H1 (cell line): ENCODE results near the gene NDEL1. TPM values are rescaled to one million over a fixed set of nuclear protein-coding genes. Genes with fewer than 3 reads are reported as not detected.
A peak's percentile ranks its signal among the peaks of the same experiment; 100 is the strongest.

ENCODE experiments used
- CTCF ChIA-PET: fragments of 300-600 bp; sonication (Branson Sonifier 250); formaldehyde crosslinking; loops from one replicate; lab custom pipeline; 2021; ENCODE audit not compliant: partially characterized antibody; lab: Charles Lee
- POLR2A ChIA-PET: fragments of 300-600 bp; sonication (Branson Sonifier 250); formaldehyde crosslinking; loops from one replicate; lab custom pipeline; 2021; ENCODE audit warnings: inconsistent platforms; ENCODE audit not compliant: partially characterized antibody; lab: Charles Lee
- DNase-seq, 2 experiments: peaks; one replicate each; pipeline versions ENCODE4 v3.0.0 to v3.0.0-alpha.2; 2010 to 2022; ENCODE audit warnings: low spot score in 2 of 2, low read depth in 1 of 2, mixed read lengths in 1 of 2
- FAIRE-seq: peaks from 2 replicates; lab custom pipeline; 2011; peaks lifted over from hg19 to GRCh38; lab: Jason Lieb, UNC
- H2AFZ ChIP-seq: 2 replicates; pipeline ENCODE4 v1.8.1; 2012; ENCODE audit warnings: low read length, inconsistent platforms
- H2AK5ac ChIP-seq: 2 replicates; pipeline ENCODE4 v1.6.1; 2013; ENCODE audit warnings: low read depth, low read length
- H2BK120ac ChIP-seq: replicated peaks from 2 replicates; pipeline ENCODE3; 2013; ENCODE audit warnings: low read depth, low read length, inconsistent platforms
- H2BK12ac ChIP-seq: 2 replicates; pipeline ENCODE4 v1.6.1; 2013; ENCODE audit warnings: low read depth, low read length
- H2BK15ac ChIP-seq: 2 replicates; pipeline ENCODE4 v1.6.1; 2013; ENCODE audit warnings: low read length
- H2BK20ac ChIP-seq: 2 replicates; pipeline ENCODE4 v1.6.1; 2013; ENCODE audit warnings: low read length
- H2BK5ac ChIP-seq: 2 replicates; pipeline ENCODE4 v1.6.1; 2013; ENCODE audit warnings: low read depth, low read length
- H3K14ac ChIP-seq: 2 replicates; pipeline ENCODE4 v1.6.1; 2013; ENCODE audit warnings: inconsistent platforms; ENCODE audit not compliant: insufficient read length
- H3K18ac ChIP-seq: 2 replicates; pipeline ENCODE4 v1.6.1; 2013; ENCODE audit warnings: low read length; ENCODE audit errors: extremely low read depth
- H3K23ac ChIP-seq: 2 replicates; pipeline ENCODE4 v1.6.1; 2013; ENCODE audit warnings: inconsistent platforms; ENCODE audit not compliant: insufficient read length
- H3K23me2 ChIP-seq: 2 replicates; pipeline ENCODE4 v1.6.1; 2013; ENCODE audit warnings: low read depth, low read length
- H3K27ac ChIP-seq: 2 replicates; pipeline ENCODE4 v1.6.1; 2011; ENCODE audit warnings: low read depth, low read length, inconsistent platforms
- H3K27me3 ChIP-seq, 4 experiments: replicated peaks in 1 of 4; 1 replicate in 1 of 4; 2 replicates in 3 of 4; pipeline versions ENCODE4 v1.6.1 to v1.8.1; 2011 to 2013; ENCODE audit warnings: low read length in 3 of 4, mild to moderate bottlenecking in 3 of 4, inconsistent platforms in 2 of 4, mixed read lengths in 2 of 4, moderate library complexity in 1 of 4; ENCODE audit not compliant: control insufficient read depth in 3 of 4, insufficient read depth in 3 of 4; ENCODE audit errors: extremely low read depth in 1 of 4
- H3K36me3 ChIP-seq, 4 experiments: 2 replicates each; pipeline versions ENCODE4 v1.6.1 to v1.8.1; 2011 to 2013; ENCODE audit warnings: mild to moderate bottlenecking in 4 of 4, low read length in 3 of 4, moderate library complexity in 2 of 4, control low read depth in 1 of 4, inconsistent platforms in 1 of 4; ENCODE audit not compliant: insufficient read depth in 4 of 4, control insufficient read depth in 2 of 4
- H3K4ac ChIP-seq: replicated peaks from 2 replicates; pipeline ENCODE3; 2013; ENCODE audit warnings: low read length, low read depth, mixed read lengths, inconsistent platforms; ENCODE audit not compliant: insufficient read length
- H3K4me1 ChIP-seq, 4 experiments: replicated peaks in 1 of 4; 1 replicate in 1 of 4; 2 replicates in 3 of 4; pipeline versions ENCODE4 v1.6.1 to v1.8.1; 2011 to 2013; ENCODE audit warnings: low read length in 3 of 4, inconsistent platforms in 2 of 4, mixed read lengths in 1 of 4; ENCODE audit not compliant: insufficient read depth in 4 of 4, control insufficient read depth in 3 of 4
- H3K4me2 ChIP-seq, 2 experiments: 2 replicates each; pipeline versions ENCODE4 v1.6.1 to v1.8.1; 2011 to 2013; ENCODE audit warnings: low read depth in 2 of 2, low read length in 2 of 2, control low read depth in 1 of 2, inconsistent platforms in 1 of 2, mild to moderate bottlenecking in 1 of 2; ENCODE audit not compliant: insufficient read depth in 1 of 2
- H3K4me3 ChIP-seq, 4 experiments: fragments of 200-600, 300-600 bp in 1 of 4; sonication (generic), shearing (Covaris generic), sonication (Bioruptor Twin) in 1 of 4; 2 replicates each; pipeline versions ENCODE4 v1.5.1 to v1.8.1; 2011 to 2016; ENCODE audit warnings: low read length in 4 of 4, low read depth in 3 of 4, control low read depth in 2 of 4, inconsistent platforms in 2 of 4, mild to moderate bottlenecking in 2 of 4, mixed read lengths in 1 of 4, moderate library complexity in 1 of 4; ENCODE audit not compliant: insufficient read depth in 2 of 4; ENCODE audit errors: extremely low read depth in 1 of 4
- H3K56ac ChIP-seq: replicated peaks from 2 replicates; pipeline ENCODE3; 2013; ENCODE audit warnings: low read depth, mild to moderate bottlenecking, mixed read lengths, low read length, inconsistent platforms; ENCODE audit not compliant: insufficient read length
- H3K79me1 ChIP-seq: 2 replicates; pipeline ENCODE4 v1.6.1; 2013; ENCODE audit warnings: low read depth, low read length, control low read depth
- H3K79me2 ChIP-seq, 2 experiments: 2 replicates each; pipeline versions ENCODE4 v1.6.1 to v1.8.1; 2012 to 2013; ENCODE audit warnings: low read length in 2 of 2, mild to moderate bottlenecking in 2 of 2, inconsistent platforms in 1 of 2; ENCODE audit not compliant: insufficient read depth in 2 of 2, control insufficient read depth in 1 of 2
- H3K9ac ChIP-seq, 4 experiments: replicated peaks in 1 of 4; 1 replicate in 1 of 4; 2 replicates in 3 of 4; pipeline versions ENCODE4 v1.6.1 to v1.8.1; 2011 to 2013; ENCODE audit warnings: low read depth in 3 of 4, low read length in 3 of 4, control low read depth in 2 of 4, mild to moderate bottlenecking in 2 of 4, moderate library complexity in 2 of 4, inconsistent platforms in 1 of 4; ENCODE audit errors: extremely low read depth in 1 of 4
- H3K9me3 ChIP-seq, 2 experiments: 2 replicates each; pipeline versions ENCODE4 v1.6.1 to v1.8.1; 2012 to 2013; ENCODE audit warnings: mild to moderate bottlenecking in 2 of 2, moderate library complexity in 2 of 2, control low read depth in 1 of 2, inconsistent platforms in 1 of 2, low read depth in 1 of 2, low read length in 1 of 2, mixed read lengths in 1 of 2; ENCODE audit not compliant: insufficient read depth in 2 of 2
- H4K20me1 ChIP-seq, 2 experiments: replicated peaks in 1 of 2; 2 replicates each; pipeline versions ENCODE3 to v1.8.1; 2011 to 2013; ENCODE audit warnings: inconsistent platforms in 2 of 2, low read length in 2 of 2, mild to moderate bottlenecking in 1 of 2; ENCODE audit not compliant: insufficient read depth in 2 of 2, control insufficient read depth in 1 of 2
- H4K5ac ChIP-seq: 2 replicates; pipeline ENCODE4 v1.6.1; 2013; ENCODE audit warnings: low read length, low read depth, mixed read lengths, inconsistent platforms; ENCODE audit not compliant: insufficient read length
- H4K8ac ChIP-seq: 2 replicates; pipeline ENCODE4 v1.8.0; 2013; ENCODE audit warnings: mild to moderate bottlenecking, moderate library complexity, low read length, inconsistent platforms; ENCODE audit not compliant: insufficient read depth; ENCODE audit errors: extremely low read depth
- H4K91ac ChIP-seq: replicated peaks from 2 replicates; pipeline ENCODE3; 2013; ENCODE audit warnings: low read length, mixed read lengths, inconsistent platforms; ENCODE audit not compliant: insufficient read length
- BRCA1 ChIP-seq: IDR thresholded peaks from 2 replicates; pipeline ENCODE4 v1.6.1; 2012; ENCODE audit warnings: low read depth, low read length, improper control_type of control experiment
- CBX5 ChIP-seq: fragments of 300-800, 300-1000 bp; sonication (generic); IDR thresholded peaks from 2 replicates; pipeline ENCODE4 v1.7.1; 2016; ENCODE audit warnings: antibody characterized with exemption, low read length, low read depth
- FOSL1 ChIP-seq: IDR thresholded peaks from 2 replicates; pipeline ENCODE4 v1.6.1; 2011; ENCODE audit warnings: mild to moderate bottlenecking, low read depth, low read length, moderate library complexity; ENCODE audit not compliant: insufficient read depth
- JUND ChIP-seq: IDR thresholded peaks from 2 replicates; pipeline ENCODE4 v1.6.1; 2011; ENCODE audit warnings: mild to moderate bottlenecking, improper control_type of control experiment, low read length
- KDM1A ChIP-seq: fragments of 200-600, 300-600 bp; sonication (generic); IDR thresholded peaks from 2 replicates; pipeline ENCODE4 v1.7.1; 2016; ENCODE audit warnings: mild to moderate bottlenecking, low read length, borderline replicate concordance
- MAX ChIP-seq: IDR thresholded peaks from 2 replicates; pipeline ENCODE4 v1.6.1; 2012; ENCODE audit warnings: inconsistent platforms
- RAD21 ChIP-seq, 2 experiments: IDR thresholded peaks in 1 of 2; conservative IDR thresholded peaks in 1 of 2; 2 replicates each; pipeline ENCODE4 v1.6.1; 2011; ENCODE audit warnings: low read depth in 2 of 2, low read length in 2 of 2, improper control_type of control experiment in 1 of 2, inconsistent platforms in 1 of 2, mild to moderate bottlenecking in 1 of 2, moderate library complexity in 1 of 2
- RBBP5 ChIP-seq: IDR thresholded peaks from 2 replicates; pipeline ENCODE4 v1.7.1; 2012; ENCODE audit warnings: low read depth, mild to moderate bottlenecking, inconsistent platforms, low read length, moderate library complexity, borderline replicate concordance
- RFX5 ChIP-seq: IDR thresholded peaks from 2 replicates; pipeline ENCODE4 v1.6.1; 2011; ENCODE audit warnings: low read depth, low read length, improper control_type of control experiment, borderline replicate concordance
- RXRA ChIP-seq: IDR thresholded peaks from 2 replicates; pipeline ENCODE4 v1.6.1; 2011; ENCODE audit warnings: low read depth, mild to moderate bottlenecking, low read length, moderate library complexity; ENCODE audit not compliant: insufficient read depth
- SIX5 ChIP-seq: IDR thresholded peaks from 2 replicates; pipeline ENCODE4 v1.6.1; 2011; ENCODE audit warnings: mild to moderate bottlenecking, low read depth, low read length
- YY1 ChIP-seq: IDR thresholded peaks from 2 replicates; pipeline ENCODE4 v1.6.1; 2011; ENCODE audit warnings: low read depth, mild to moderate bottlenecking, low read length
- WGBS, 2 experiments: shearing (Covaris generic) in 1 of 2; methylation state at CpG; one replicate each; pipeline versions ENCODE4 v1.1.6 to v1.1.7; 2013 to 2015; ENCODE audit warnings: low lambda C conversion rate in 2 of 2, mixed read lengths in 2 of 2, inconsistent platforms in 1 of 2, low coverage in 1 of 2, missing lambda C conversion rate in 1 of 2; ENCODE audit not compliant: insufficient replicate concordance in 2 of 2, insufficient coverage in 1 of 2, insufficient read length in 1 of 2; ENCODE audit errors: extremely low coverage in 1 of 2, missing lambda C conversion rate in 1 of 2; 5-methylcytosine and 5-hydroxymethylcytosine counted together
- polyA plus RNA-seq, 7 experiments: library from polyadenylated mRNA; depleted of rRNA in 3 of 7; stranded (reverse) in 5 of 7; unstranded in 2 of 7; fragments of >200 nt in 5 of 7; fragments of 200-250 nt in 2 of 7; gene quantifications; 1 replicate in 5 of 7; 2 replicates in 1 of 7; 4 replicates in 1 of 7; pipeline versions ENCODE4 v1.2.1 to v1.2.3, GENCODE V29; 2011 to 2013; ENCODE audit warnings: missing spikeins in 2 of 7, mixed read lengths in 2 of 7
- total RNA-seq: library from RNA; stranded (reverse); fragmentation: NEBNext Ultra II Directional; extraction: Animal tissue kit (Norgen Biotek cat#: 25700); gene quantifications from 2 replicates; pipeline ENCODE4 v1.2.1, GENCODE V29; 2021

Gene NDEL1
- total and polyA plus RNA-seq, 2 of the 8 experiments (the other 6 are each of a cell fraction or from before 2014, with no cell fraction given): 31.1 to 32.9 TPM

GRCh38 chr17:8436169-8436843 lies 622 bp downstream of the NDEL1 start:
- no peak overlapping the region; the same call in 1 of the 2 replicates for H3K18ac ChIP-seq
- H3K4me2 ChIP-seq: peak overlapping the region; percentile 83 to 85
- H3K79me1 ChIP-seq: no peaks in the 10 kb centered on the region; the same call in 1 of the 2 replicates
- no peaks in the 10 kb centered on the region for H3K9me3 ChIP-seq
- no peak overlapping the region for H2BK120ac ChIP-seq
- peaks cover 0 to 2% (median under 1%) of the 10 kb centered on the region in 4 experiments; a peak in 2 of 7 replicates for H3K4me1 ChIP-seq
- no peak overlapping the region for H2BK12ac ChIP-seq
- H2AK5ac ChIP-seq: no peak overlapping the region
- H3K4ac ChIP-seq: no peak overlapping the region
- peak overlapping the region; percentile 79 for H4K8ac ChIP-seq
- H3K27ac ChIP-seq: peak overlapping the region; percentile 56; the same call in 1 of the 2 replicates
- no peaks in the 10 kb centered on the region for H3K27me3 ChIP-seq
- no peak overlapping the region for H3K14ac ChIP-seq
- no peak for FAIRE-seq
- no peaks in the 10 kb centered on the region for H3K36me3 ChIP-seq
- H3K9ac ChIP-seq: peak overlapping the region; percentile 40 to 74 (median 70)
- H2AFZ ChIP-seq: peak overlapping the region; percentile 59
- no peak for DNase-seq
- no peaks in the 10 kb centered on the region for H3K23me2 ChIP-seq
- H4K91ac ChIP-seq: no peak overlapping the region
- 3% methylated on average over 27 of the region's 43 CpGs; no CpG with 5 or more reads in 1 of the 2 experiments for WGBS, 2 experiments
- H3K56ac ChIP-seq: peak overlapping the region; percentile 69
- H4K20me1 ChIP-seq: peaks cover 0 to 2% of the 10 kb centered on the region in 2 experiments
- H4K5ac ChIP-seq: peak overlapping the region; percentile 13
- ChIA-PET CTCF (interaction anchor here (0.6 to 2.6 kb wide), 4 partner anchors 11 to 361 kb away, joined by 3 to 9 read pairs (median 4); no protein-coding TSS in a partner anchor), POLR2A (interaction anchor here (0.7 to 1.8 kb wide), 10 partner anchors 9 to 99 kb away, joined by 3 to 10 read pairs (median 4); partner anchors contain the start of genes KRABD2 and RPL26)
- H3K23ac ChIP-seq: no peak overlapping the region
- H3K79me2 ChIP-seq: peaks cover 0 to 38% of the 10 kb centered on the region in 2 experiments; a peak in 2 of 4 replicates
- H2BK20ac ChIP-seq: no peak overlapping the region
- H2BK15ac ChIP-seq: no peak overlapping the region
- peak overlapping the region; percentile 71 for H2BK5ac ChIP-seq
- peak overlapping the region; percentile 46 to 95 (median 91) for H3K4me3 ChIP-seq
- TF ChIP-seq JUND (no peak), YY1 (no peak), RXRA (no peak), MAX (no peak), RFX5 (no peak), KDM1A (no peak), BRCA1 (no peak), RBBP5 (no peak), RAD21 (IDR thresholded peaks at IDR 0.05 in 1 of 2, conservative IDR thresholded peaks at IDR 0.05 in 1 of 2; ENCODE audit: low read depth in 2 of 2, low read length in 2 of 2) (no peak), SIX5 (no peak), CBX5 (no peak), FOSL1 (no peak)
